Retina (tissue), 1 donor: Measurements from ENCODE around the gene VPS35L.
"Not testable (repeated sequence)": the region's sequence is repeated elsewhere in the genome, so short reads cannot be mapped to it uniquely, and the experiment has no call there.

Experiments used
- DNase-seq: peaks from one replicate; pipeline ENCODE4 v3.0.0-alpha.2; 2016

Gene VPS35L

DNA sequence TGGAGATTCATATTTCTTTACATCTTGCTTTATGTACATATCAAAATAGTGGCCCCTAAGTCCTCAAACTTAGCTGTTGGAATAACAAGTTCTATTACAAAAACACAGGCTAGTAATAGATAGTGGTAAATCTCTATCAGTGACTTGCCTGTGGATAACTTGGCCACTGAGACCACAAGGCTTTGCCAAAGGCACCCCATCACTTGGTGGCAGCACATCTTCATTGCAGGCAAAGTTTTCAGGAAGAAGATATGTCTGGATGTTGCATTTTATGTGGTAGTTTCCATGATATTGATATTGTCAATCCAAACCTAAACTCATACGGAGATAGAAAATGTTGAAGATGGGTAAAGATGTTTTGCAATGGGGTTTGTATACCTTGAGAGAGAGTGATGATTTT lies 104.1 kb downstream of the VPS35L start:
- DNase-seq: no peak

DNA sequence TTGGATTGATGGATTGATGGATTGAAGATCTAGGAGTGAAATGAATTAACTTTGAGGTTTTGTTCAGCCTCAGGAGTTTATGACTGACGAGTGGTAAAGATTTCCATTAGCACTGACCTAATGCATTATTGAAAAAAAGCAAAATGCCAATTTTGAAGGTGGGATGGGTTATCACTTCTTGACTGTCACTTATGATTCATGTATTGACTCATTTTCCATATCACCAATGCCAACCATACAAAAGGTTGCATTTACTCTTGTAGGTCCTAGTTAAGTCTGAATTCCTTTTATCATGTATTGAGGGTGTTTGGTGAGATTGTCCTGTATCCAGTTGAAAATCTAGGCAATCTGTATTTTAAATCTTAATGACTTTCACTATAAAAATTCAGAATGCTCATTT lies 104.9 kb downstream of the VPS35L start:
- DNase-seq: no peak

DNA sequence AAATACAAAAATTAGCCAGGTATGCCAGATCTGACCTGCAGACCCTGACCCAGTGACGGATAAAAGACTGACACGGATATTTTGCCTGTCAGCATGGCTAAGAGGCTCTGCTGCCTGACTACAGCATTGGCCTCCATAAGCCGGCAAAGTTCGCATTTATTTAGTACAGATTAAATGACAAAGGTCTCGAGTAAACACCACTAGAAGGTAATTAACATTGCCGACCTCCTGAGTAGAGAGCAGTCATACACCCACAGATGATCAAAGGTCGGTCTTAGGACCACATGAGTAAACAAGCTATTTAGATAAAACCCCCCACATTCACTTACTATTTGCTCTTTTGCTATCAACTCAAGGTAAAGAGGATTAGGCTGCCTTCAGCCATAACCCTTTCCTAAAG lies 106.8 kb downstream of the VPS35L start:
- DNase-seq: no peak

DNA sequence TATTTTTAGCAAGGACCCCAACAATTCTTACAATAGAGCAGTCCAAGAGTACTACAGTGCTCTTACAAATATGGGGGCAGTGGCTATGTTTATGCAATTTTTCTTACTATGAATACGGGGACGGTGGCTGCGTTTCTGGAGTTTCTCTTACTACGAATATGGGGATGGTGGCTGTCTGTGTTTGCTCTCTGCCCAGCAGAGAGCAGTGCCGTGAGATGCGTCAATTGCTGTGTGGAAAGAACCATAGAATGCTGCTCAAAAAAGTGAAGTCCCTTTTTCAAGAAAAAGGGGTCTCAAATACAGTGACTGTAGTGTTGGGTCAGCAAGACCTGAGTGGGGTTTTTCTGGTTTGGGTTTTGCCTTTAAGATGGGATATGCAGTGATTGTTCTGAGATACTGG lies 108.7 kb downstream of the VPS35L start:
- no peak for DNase-seq

DNA sequence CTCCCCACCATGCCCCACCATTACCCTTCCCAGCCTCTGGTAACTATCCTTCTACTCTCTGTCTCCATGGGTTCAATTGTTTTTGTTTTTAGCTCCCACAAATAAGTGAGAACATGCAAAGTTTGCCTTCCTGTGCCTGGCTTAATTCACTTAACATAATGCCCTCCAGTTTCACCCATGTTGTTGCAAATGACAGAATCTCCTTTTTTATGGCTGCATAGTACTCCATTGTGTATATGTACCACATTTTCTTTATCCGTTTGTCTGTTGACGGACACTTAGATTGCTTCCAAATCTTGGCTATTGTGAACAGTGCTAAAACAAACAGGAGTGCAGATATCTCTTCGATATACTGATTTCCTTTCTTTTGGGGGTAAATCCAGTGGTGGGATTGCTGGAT lies 109.8 kb downstream of the VPS35L start:
- not testable (repeated sequence) for DNase-seq

DNA sequence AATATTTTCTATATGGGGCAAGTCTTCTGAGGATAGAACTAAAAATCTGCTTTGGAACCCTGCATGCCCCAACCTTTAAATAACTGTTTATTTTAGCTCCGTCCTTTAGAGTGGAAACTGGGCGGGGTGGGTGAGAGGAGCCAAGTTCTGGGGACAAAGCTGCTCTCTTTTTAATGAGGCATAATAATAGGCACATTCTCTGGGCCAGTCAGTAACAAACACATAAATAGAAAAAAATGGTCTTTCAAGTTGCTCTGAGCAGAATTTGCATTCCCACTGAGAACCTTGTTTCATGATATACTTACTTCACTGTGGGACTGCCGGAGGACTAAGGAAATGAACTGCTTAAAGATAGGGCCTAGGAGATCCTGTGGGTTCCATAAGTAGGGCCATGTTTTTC lies 111.0 kb downstream of the VPS35L start:
- no peak for DNase-seq

DNA sequence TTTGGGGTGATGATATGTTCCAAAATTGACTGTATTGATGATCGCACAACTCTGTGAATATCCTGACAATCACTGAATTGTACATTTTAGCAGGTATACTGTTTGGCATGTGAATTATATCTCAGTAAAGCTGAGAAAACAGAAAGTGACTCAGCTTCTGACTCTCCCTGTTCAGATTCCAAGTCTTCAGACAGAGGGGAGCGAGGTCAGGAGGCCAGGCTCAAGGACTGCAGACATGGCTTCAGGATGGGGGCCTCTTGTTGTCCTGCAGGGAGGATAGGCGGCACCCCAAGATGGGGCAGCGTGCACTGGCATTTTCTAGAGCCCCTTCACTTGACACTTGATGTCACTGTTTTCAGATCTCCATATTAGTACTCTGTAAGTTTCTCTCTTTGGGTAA lies 116.9 kb downstream of the VPS35L start:
- no peak for DNase-seq

DNA sequence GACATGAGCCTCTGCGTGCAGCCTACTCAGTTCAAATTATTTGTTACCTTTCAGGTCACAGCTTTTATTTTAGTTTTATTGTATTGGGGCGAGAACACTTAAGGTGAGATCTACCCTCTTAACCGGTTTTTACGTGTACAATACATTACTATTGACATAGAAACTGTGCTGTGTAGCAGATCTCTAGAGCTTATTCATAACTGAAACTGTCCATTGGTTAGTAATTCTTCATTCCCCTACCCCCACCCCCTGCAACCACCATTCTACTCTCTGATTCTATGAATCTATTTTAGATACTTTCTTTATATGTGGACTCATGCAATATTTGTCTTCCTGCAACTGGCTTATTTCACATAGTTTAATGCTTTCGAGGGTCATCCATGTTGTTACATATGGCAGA lies 119.0 kb downstream of the VPS35L start:
- DNase-seq: no peak

DNA sequence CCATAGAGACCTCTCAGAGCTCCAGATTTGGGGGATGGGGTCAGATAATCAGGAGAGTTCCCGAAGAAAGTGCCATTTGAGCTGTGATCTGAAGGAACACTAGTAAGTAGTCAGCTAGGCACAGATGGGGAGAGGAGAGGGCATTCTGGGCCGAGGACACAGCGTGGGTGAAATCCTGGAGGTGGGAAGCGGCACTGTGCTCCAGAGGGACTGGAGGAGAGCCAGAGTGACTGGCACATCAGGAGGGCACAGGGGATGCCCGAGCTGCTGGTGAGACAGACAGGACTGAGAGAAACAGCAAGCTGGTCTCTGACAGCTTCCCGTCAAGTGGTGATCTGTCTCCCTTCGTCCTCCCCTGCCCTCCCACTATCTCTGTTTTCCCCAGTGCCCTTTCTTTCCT lies 121.9 kb downstream of the VPS35L start:
- no peak for DNase-seq

DNA sequence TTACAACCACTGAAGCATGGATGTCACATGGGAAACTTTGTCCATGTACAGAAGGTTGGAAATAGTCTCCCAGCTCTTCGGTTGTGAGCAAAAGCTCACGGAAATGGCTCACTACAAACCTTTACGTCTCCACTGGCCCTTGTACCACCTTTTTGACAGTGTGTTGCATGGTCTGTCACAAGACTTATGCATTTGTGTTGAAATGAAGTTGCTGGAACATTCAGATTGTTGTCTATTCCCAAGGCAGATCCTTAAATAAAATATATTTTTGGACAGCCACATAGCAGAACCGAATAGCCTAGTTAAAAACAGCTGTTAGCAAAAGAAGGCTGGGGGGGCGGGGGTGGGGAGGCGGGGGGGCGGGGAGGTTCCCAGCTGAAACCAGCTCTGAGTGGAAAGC lies 123.3 kb downstream of the VPS35L start:
- no peak for DNase-seq

DNA sequence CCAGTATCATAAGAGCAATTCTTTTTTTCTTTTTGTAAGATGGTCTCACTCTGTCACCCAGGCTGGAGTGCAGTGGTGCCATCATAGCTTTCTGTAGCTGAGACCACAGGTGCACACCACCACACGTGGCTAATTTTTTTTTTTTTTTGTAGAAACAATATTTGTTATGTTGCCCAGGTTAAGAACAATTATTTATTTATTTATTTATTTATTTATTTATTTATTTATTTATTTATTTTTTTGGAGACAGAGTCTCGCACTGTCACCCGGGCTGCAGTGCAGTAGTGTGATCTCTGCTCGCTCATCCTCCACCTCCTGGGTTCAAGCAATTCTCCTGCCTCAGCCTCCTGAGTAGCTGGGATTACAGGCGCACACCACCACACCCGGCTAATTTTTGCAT lies 123.8 kb downstream of the VPS35L start:
- DNase-seq: not testable (repeated sequence)

DNA sequence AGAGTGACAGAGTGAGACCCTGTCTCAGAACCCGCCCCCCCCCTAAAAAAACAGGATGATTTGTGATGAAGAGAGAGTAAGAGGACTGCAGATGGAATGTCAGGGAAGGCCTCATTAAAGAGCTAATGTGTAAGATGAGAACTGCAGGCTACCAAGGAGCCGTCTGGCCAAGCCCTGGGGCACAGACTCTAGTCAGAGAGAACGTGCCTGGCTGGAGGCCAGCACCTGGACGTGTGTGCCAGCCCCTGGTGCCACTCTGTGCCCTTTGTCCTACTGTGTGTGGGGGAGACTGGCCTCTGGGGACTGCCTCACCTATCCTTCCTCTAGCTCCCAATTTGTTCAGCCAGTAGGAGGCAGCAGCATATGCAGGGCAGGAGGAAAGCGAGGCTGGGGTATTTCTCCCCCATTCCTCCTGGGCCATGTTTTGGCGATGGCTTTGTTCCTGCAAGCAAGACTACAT lies 125.4 kb downstream of the VPS35L start:
- no peak for DNase-seq

DNA sequence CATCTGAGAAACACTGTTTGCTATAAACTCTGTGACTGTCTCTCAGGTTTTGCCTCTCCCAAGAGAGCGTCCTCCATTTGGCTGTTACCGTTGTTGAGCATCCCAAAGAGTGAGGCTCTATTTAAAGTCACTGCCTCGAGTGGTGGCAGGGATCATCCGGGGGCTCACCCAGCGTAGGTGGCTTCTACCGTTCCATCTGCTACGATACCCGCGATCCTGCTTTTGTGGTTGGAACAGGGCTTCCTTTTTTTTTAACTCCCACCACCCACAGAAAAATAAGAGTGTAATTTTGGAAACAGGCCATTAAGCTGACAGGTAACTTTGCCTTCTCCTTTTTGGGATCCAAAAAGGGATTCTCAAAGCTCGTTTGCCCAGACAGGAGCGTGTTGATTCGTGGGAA lies 126.1 kb downstream of the VPS35L start:
- no peak for DNase-seq

DNA sequence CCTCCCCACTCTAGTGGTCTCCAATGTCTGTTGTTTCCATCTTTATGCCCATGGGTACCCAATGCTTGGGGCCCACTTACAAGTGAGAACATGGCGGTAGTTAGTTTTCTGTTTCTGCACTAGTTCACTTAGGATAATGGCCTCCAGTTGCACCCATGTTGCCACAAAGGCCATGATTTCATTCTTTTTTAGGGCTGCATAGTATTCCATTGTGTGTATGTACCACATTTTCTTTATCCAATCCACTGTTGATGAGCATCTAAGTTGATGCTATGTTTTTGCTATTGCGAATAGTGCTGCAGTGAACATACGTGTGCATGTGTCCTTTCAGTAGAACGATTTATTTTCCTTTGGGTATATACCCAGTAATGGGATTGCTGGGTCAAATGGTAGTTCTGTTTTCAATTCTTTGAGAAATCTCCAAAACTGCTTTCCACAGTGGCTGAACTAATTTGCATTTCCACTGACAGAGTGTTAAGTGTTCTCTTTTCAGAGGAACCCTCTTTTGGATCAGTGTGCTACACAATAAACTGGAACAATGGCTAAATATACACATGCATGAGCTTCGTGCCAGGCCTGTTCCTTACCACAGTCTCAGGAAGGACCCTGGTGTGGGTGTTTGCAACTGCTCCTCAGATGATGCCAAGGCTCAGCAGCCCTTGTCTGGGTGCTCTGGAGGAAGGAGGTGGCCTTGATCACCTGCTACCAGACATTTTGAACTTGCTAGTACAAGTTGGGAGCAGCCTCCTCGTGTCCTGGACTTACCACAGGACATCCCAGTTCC lies 128.1 kb downstream of the VPS35L start:
- no peak for DNase-seq

DNA sequence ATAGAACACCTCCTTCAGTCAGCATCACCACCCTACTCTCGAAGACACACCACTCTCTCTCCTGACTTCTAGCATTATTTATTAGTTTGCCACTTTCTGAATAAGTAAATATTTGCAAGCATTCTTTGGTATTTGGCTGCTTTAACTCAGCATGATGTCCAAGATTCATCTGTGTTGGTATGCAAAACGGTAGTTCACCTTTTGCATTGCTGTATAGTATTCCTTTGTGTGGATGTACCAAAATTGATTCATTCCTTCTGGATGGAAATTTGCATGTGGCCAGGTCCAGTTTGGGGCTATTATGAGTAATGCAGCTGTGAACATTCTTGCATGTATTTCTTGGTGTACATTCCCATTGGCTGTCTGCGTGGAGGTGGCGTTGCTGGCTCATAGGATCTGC lies 129.7 kb downstream of the VPS35L start:
- no peak for DNase-seq

DNA sequence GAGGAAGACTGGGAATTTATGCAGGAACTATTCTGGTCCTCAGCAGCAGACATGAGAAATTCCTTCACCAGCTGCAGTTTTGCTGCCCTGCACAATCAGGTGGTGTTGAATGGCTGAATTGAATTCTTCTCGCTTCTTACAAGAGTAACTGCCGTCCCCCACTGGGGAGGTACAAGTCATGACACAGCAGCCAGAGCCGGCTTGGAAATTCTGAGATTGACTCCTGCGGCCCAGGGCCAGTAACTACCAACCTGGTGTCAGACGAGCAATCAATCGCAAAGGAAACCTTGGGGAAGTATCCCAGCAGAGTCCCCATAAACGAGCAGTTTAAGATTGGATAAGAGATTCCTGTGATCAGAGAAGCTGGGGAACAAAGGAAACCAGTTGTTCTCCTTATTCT lies 131.8 kb downstream of the VPS35L start:
- no peak for DNase-seq

DNA sequence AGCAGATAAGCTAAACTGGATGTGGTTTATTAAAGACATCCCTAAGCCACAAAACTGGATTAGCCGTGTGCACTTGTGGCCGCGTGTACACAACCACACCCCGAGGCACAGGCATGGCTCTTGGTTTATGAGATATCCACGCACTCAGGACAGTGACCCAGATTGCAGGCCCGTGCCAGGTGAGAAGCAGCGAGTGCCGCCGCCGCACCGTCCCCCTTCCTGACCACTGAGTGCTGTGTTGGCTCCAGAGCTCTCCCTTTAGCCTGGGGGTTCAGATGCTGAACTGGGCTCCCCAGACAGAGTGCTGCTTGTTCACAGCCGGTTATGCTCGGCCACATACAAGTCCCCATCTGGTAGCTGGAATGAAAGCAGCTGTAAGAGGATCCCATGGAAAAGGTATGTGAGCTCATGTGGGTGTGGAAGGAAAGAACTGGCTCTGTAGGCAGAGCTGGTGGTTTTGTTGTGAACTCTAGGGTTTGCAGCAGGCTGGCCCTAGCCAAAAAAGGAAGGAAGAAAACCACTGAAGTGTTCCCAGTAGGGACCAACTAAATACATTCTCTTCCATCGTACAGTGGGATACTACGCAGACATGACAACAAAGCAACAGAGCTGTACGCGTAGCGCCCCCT lies 133.0 kb downstream of the VPS35L start:
- no peak for DNase-seq

DNA sequence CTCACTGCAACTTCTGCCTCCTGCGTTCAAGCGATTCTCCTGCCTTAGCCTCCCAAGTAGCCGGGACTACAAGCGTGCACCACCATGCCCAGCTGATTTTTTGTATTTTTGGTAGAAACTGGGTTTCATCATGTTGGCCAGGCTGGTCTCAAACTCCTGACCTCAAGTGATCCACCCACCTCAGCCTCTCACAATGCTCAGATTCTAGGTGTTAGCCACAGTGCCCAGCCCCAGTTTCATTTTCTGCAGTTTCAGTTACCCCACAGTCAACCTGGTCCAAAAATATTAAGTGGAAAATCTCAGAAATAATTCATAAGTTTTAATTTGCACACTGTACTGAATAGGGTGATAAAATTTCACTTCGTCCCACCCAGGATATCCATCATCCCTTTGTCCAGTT lies 133.8 kb downstream of the VPS35L start:
- DNase-seq: no peak

DNA sequence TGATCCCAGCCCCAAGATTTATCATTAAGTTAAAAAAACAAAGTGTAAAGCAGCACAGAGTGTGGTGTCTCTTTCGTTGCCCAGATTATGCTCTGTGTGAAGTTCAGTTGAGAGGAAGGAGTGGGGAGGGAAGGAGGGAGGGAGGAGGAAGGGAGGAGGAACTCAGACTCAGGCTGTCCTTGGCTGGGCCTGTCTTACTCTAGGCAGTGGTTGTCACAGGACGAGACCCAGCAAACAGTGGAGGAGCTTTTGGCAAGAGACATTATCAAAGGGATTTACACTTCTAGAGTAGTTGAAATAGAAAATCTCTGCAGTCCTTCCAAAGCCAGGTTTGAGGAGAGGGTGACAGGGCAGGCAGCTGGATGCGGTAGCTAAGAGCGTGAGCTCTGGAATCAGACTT lies 134.7 kb downstream of the VPS35L start:
- no peak for DNase-seq

DNA sequence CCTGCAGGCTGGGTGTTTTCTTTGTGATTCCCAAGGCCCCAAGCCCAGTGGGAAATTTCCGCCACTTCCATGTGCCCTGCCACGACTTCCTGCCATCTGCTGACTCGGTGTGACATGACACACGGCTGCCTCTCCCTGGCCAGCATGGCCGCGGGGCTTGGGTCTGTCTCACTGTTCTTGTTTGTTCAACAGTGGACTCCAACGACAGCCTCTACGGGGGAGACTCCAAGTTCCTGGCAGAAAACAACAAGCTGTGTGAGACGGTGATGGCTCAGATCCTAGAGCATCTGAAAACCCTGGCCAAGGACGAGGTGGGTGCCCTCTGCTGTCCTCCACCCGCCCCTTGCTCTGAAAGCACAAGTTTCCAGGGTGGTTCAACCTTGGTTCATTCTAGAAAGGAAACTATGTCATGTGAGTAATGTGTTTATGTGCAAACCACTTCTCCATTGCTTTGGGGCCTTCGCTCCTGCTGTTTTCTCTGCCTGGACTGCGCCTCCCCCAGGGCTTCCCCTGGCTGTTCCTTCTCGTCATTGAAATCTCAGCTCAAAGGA lies 135.7 kb downstream of the VPS35L start:
- no peak for DNase-seq

DNA sequence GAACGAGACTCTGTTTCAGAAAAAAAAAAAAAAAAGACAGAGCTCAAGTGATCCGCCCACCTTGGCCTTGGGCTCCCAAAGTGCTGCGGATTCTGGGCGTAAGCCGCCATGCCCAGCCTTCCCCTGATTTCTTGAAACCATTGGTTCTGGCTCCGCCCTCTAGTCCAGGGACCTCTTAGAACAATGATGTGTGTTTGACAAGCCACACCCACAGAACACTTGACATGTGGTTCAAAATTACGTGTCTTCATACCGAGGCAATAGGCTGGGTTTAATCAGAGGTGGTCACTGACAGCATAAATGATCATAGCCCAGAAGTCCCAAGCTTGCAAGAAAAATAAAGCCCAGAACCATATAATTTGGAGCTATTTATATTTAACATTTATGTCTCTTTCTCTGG lies 139.5 kb downstream of the VPS35L start:
- DNase-seq: no peak

DNA sequence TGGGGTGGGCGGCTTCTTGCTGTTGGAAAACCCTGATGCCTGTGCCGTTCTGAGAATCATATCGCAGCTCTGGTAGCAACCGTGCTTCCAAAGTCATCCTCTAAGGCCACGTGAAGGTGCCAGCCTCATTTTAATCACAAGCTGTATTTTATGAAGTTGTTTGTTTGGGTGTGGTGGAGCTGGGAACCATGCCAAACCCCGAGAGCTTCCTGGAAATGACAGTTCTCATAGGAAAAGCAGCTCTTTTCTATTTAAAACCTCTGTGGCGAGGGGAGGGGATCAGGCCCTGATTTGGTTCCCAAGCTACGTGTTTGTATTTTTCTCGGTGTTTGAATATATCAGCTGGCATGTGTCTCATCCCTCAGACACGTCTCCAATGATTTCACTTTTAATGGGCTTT lies 140.8 kb downstream of the VPS35L start:
- DNase-seq: no peak

DNA sequence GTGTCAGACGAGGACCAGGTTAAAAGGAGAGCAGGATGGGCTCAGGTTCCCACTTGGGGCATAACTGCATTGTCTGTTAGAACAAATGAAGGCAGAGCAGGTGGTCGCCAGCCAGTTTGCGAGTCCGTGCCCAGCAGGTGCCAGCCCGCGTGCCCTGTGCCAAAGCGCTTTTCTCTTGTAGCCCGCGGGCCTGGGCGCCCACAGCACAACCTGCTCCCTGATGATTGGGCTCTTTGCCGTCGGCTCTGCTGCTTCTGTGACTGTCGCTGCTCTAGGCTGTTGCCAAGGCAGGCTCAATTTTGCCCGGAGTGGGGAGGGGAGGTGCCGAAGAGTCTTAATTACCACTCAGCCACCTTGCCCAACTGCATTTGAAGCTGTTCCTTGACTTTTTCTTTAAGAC lies 141.5 kb downstream of the VPS35L start:
- DNase-seq: no peak

DNA sequence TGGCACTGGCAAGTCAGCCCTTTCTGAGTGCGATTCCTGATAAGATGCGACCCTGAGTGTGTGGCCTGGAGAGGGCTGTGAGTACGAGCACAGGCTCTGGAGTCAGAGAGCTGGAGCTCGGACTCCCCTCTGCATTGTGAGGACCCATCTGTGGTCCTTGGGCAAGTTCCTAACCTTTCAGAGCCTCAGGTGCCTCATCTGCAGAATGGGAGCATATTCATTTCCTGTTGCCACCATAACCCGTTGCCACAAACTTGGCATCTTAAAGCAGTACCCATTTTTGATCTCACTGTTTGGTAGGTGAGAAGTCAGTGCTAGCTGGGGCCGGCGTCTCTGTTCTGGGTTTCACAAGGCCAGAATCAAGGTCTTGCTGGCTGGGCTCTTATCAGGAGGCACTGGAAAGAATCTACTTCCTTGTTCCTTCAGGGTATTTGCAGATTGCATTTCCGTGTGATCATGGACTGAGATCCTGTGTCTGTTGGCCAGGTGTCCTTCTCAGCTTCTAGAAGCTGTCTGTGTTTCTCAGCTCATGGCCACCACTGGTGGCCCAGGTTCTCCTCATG lies 142.3 kb downstream of the VPS35L start:
- DNase-seq: no peak
